GM18951 (cell line): ENCODE results near the gene ANKRD53.

Experiments
- POLR2A ChIP-seq: IDR thresholded peaks from 4 replicates; pipeline ENCODE4 v1.6.1; 2011; ENCODE audit warnings: mild to moderate bottlenecking; ENCODE audit not compliant: insufficient read length, insufficient read depth; ENCODE audit errors: extremely low read depth
- in situ Hi-C: fragments of 300-500 bp; cut with MboI; formaldehyde crosslinking; loops from one replicate; pipeline ENCODE4 v1.12.0; 2022; ENCODE audit warnings: low sequenced_read_pairs, mixed read lengths, inconsistent platforms; ENCODE audit not compliant: unreplicated experiment

Gene ANKRD53

GRCh38 chr2:70949086-70949485, 29.3 kb upstream of the ANKRD53 start:
- in situ Hi-C loops: loop anchor here (5.0 kb wide), 1 partner anchor 82 kb away; no protein-coding TSS in a partner anchor
- no peak for TF ChIP-seq POLR2A

- in situ Hi-C loops: loop anchor here (25.0 kb wide), 1 partner anchor 643 kb away; the partner anchor contains the start of gene FAM136A
- no peak for TF ChIP-seq POLR2A
Observed at GRCh38 chr2:70954886-70955285, 23.5 kb upstream of the ANKRD53 start.

GRCh38 chr2:70956141-70956540, 22.3 kb upstream of the ANKRD53 start:
- in situ Hi-C loops: loop anchor here (25.0 kb wide), 1 partner anchor 644 kb away; the partner anchor contains the start of gene FAM136A
- TF ChIP-seq POLR2A: no peak

GRCh38 chr2:70957798-70958197, 20.6 kb upstream of the ANKRD53 start:
- in situ Hi-C loops: loop anchor here (25.0 kb wide), 1 partner anchor 645 kb away; the partner anchor contains the start of gene FAM136A
- no peak for TF ChIP-seq POLR2A

- TF ChIP-seq POLR2A: no peak
- in situ Hi-C loops: loop anchor here (25.0 kb wide), 1 partner anchor 646 kb away; the partner anchor contains the start of gene FAM136A
Observed at GRCh38 chr2:70958759-70959158, 19.7 kb upstream of the ANKRD53 start.

GRCh38 chr2:70959271-70959761, 19.1 kb upstream of the ANKRD53 start:
- in situ Hi-C loops: loop anchor here (25.0 kb wide), 1 partner anchor 647 kb away; the partner anchor contains the start of gene FAM136A
- TF ChIP-seq POLR2A: no peak

- TF ChIP-seq POLR2A: no peak
- in situ Hi-C loops: loop anchor here (25.0 kb wide), 1 partner anchor 648 kb away; the partner anchor contains the start of gene FAM136A
Observed at GRCh38 chr2:70959851-70960832, 18.3 kb upstream of the ANKRD53 start.

- in situ Hi-C loops: loop anchor here (25.0 kb wide), 1 partner anchor 649 kb away; the partner anchor contains the start of gene FAM136A
- TF ChIP-seq POLR2A: no peak
Observed at GRCh38 chr2:70960833-70961647, 17.4 kb upstream of the ANKRD53 start.

GRCh38 chr2:70961648-70961994, 16.8 kb upstream of the ANKRD53 start:
- no peak for TF ChIP-seq POLR2A
- in situ Hi-C loops: loop anchor here (25.0 kb wide), 1 partner anchor 649 kb away; the partner anchor contains the start of gene FAM136A

- TF ChIP-seq POLR2A: no peak
- in situ Hi-C loops: loop anchor here (25.0 kb wide), 1 partner anchor 650 kb away; the partner anchor contains the start of gene FAM136A
Observed at GRCh38 chr2:70962211-70962884, 16.1 kb upstream of the ANKRD53 start.

GRCh38 chr2:70962885-70963878, 15.2 kb upstream of the ANKRD53 start:
- no peak for TF ChIP-seq POLR2A
- in situ Hi-C loops: loop anchor here (25.0 kb wide), 1 partner anchor 651 kb away; the partner anchor contains the start of gene FAM136A
